ENCODE measurements around the gene SCPEP1.
"Not testable (repeated sequence)": the region's sequence is repeated elsewhere in the genome, so short reads cannot be mapped to it uniquely, and the experiment has no call there.

SCPEP1 gene

DNA sequence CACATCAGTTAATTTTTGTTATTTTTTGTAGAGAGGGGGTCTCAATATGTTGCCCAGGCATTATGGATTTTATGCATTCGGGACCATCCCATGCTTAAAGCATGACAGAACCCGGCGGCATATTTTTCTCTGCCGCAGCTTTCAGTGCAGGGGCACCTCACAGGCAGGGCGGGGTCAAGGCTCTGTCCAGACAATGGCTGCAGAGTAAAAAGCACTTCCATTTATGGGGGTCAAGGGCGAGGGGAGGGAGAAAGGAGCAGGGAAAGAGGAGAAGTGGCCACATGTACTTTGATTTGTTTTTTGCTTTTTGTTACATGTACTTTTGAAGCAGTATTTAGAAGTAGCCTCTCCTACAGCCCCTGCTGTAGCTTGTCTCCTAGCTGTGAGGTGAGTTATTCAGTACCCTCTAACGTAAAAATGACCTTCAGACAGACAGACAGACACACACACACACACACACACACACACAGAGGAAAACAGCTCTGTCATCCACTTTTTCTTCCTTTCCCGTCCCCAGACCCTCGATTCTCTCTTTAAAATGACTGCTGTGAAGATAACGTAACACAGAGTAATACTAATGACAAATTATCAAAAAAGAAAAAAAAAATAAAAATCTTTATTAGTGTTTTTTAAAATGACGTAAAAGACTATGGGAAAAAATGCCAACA, 856 bp upstream of the SCPEP1 start:
- H3K4me2 ChIP-seq (ENCODE audit: low read depth, low read length, poor library complexity, severe bottlenecking) = peak overlapping the region; percentile 90
- no peaks in the 10 kb centered on the region for H4K20me1 ChIP-seq (ENCODE audit: low read depth, low read length)
- peak overlapping the region; percentile 79 for H3K4me3 ChIP-seq (ENCODE audit: insufficient read depth, low read length, poor library complexity, severe bottlenecking)
- H2AFZ ChIP-seq (ENCODE audit: low read depth, low read length, severe bottlenecking) = no peak overlapping the region
- peaks cover 6% of the 10 kb centered on the region; the same call in 1 of the 2 replicates for H3F3A ChIP-seq (ENCODE audit: insufficient read depth)
- no peaks in the 10 kb centered on the region for H3K36me3 ChIP-seq (ENCODE audit: low read length)
- no peaks in the 10 kb centered on the region for H3K9me2 ChIP-seq (replicated peaks; ENCODE audit: insufficient read depth, low read length)
- H3K9me3 ChIP-seq (ENCODE audit: insufficient read depth, low read length) = no peaks in the 10 kb centered on the region
- H3K27ac ChIP-seq (ENCODE audit: low read depth, low read length) = no peak overlapping the region
- H3K27me3 ChIP-seq (ENCODE audit: low read length) = no peaks in the 10 kb centered on the region
- TF ChIP-seq, protein P1, sequence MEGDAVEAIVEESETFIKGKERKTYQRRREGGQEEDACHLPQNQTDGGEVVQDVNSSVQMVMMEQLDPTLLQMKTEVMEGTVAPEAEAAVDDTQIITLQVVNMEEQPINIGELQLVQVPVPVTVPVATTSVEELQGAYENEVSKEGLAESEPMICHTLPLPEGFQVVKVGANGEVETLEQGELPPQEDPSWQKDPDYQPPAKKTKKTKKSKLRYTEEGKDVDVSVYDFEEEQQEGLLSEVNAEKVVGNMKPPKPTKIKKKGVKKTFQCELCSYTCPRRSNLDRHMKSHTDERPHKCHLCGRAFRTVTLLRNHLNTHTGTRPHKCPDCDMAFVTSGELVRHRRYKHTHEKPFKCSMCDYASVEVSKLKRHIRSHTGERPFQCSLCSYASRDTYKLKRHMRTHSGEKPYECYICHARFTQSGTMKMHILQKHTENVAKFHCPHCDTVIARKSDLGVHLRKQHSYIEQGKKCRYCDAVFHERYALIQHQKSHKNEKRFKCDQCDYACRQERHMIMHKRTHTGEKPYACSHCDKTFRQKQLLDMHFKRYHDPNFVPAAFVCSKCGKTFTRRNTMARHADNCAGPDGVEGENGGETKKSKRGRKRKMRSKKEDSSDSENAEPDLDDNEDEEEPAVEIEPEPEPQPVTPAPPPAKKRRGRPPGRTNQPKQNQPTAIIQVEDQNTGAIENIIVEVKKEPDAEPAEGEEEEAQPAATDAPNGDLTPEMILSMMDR (IDR thresholded peaks at IDR 0.05; ENCODE audit: insufficient read depth, low read length, poor library complexity, severe bottlenecking) = no peak
- no peaks in the 10 kb centered on the region for H3K79me2 ChIP-seq (ENCODE audit: insufficient read depth, low read length)
- no peak overlapping the region for H3K9ac ChIP-seq (ENCODE audit: low read length)

DNA sequence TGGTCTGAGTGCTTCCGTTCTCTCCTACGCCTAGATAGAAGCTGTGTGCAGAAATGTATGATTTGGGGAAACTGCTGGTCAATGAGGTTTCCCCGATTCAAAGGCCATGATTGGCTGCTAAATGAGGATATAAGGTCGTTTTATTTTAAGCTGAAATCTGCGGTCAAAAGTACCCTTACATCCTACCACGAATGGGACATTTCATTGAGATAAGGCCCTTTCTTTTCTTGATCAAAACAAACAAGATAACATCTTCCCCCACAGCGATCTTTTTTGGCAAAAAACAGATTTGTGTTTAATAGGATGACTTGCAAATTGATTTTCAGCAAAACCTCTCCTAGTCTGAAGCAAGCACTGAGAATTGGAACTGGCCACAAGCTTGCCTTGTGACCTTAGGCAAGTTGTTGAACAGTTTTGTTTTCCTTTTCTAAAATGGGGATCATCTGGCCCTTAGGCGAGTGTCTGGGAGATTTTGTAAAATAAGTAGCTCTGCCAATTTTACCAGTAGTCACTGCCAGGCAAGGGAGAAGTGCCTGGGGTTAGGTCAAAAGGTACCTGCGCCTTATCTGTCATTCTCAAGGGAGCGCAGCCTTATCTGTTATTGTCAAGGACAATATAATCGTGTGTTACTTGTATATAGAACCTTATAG, 635 bp downstream of the SCPEP1 start:
- no peaks in the 10 kb centered on the region for H3K36me3 ChIP-seq (ENCODE audit: low read length)
- no peak overlapping the region for H3K27ac ChIP-seq (ENCODE audit: low read depth, low read length)
- H3K9ac ChIP-seq (ENCODE audit: low read length) = peak overlapping the region; percentile 64
- H3K4me3 ChIP-seq (ENCODE audit: insufficient read depth, low read length, poor library complexity, severe bottlenecking) = peak overlapping the region; percentile 79
- H3K4me2 ChIP-seq (ENCODE audit: low read depth, low read length, poor library complexity, severe bottlenecking) = peak overlapping the region; percentile 90
- peaks cover 6% of the 10 kb centered on the region; the same call in 1 of the 2 replicates for H3F3A ChIP-seq (ENCODE audit: insufficient read depth)
- H3K79me2 ChIP-seq (ENCODE audit: insufficient read depth, low read length) = no peaks in the 10 kb centered on the region
- TF ChIP-seq, protein P1 (IDR thresholded peaks at IDR 0.05; ENCODE audit: insufficient read depth, low read length, poor library complexity, severe bottlenecking) = no peak
- TF ChIP-seq EZH2phosphoT487 (conservative IDR thresholded peaks at IDR 0.05; ENCODE audit: low read length) = no peak
- peak overlapping the region; percentile 89 for H2AFZ ChIP-seq (ENCODE audit: low read depth, low read length, severe bottlenecking)
- no peaks in the 10 kb centered on the region for H3K27me3 ChIP-seq (ENCODE audit: low read length)
- no peaks in the 10 kb centered on the region for H3K9me2 ChIP-seq (replicated peaks; ENCODE audit: insufficient read depth, low read length)
- no peaks in the 10 kb centered on the region for H4K20me1 ChIP-seq (ENCODE audit: low read depth, low read length)
- no peaks in the 10 kb centered on the region for H3K9me3 ChIP-seq (ENCODE audit: insufficient read depth, low read length)

DNA sequence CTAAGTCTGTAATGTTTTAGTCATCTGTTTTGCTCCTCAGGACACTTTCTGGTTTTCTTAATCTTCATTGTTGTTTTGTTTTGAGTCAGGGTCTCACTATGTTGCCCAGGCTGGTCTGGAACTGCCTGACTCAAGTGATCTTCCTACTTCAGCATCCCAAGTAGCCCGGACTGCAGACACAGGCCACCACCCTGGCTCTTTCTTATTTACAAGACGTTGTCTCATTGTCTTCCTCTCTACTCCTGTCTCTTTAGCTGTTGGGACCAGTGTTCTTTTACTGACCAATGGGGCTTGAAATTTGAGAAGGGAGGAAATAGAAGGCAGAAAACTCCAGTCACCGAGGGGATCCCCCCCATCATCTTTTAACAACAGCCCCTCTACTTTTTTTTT, 1.2 kb downstream of the SCPEP1 start:
- no peaks in the 10 kb centered on the region for H3K9me2 ChIP-seq (replicated peaks; ENCODE audit: insufficient read depth, low read length)
- H3F3A ChIP-seq (ENCODE audit: insufficient read depth) = peaks cover 6% of the 10 kb centered on the region; the same call in 1 of the 2 replicates
- H4K20me1 ChIP-seq (ENCODE audit: low read depth, low read length) = no peaks in the 10 kb centered on the region
- H3K4me3 ChIP-seq (ENCODE audit: insufficient read depth, low read length, poor library complexity, severe bottlenecking) = peak overlapping the region; percentile 79
- no peaks in the 10 kb centered on the region for H3K36me3 ChIP-seq (ENCODE audit: low read length)
- H3K9ac ChIP-seq (ENCODE audit: low read length) = peak overlapping the region; percentile 64; the same call in 1 of the 2 replicates
- peak overlapping the region; percentile 89 for H2AFZ ChIP-seq (ENCODE audit: low read depth, low read length, severe bottlenecking)
- no peaks in the 10 kb centered on the region for H3K9me3 ChIP-seq (ENCODE audit: insufficient read depth, low read length)
- H3K27ac ChIP-seq (ENCODE audit: low read depth, low read length) = no peak overlapping the region
- H3K79me2 ChIP-seq (ENCODE audit: insufficient read depth, low read length) = no peaks in the 10 kb centered on the region
- no peaks in the 10 kb centered on the region for H3K27me3 ChIP-seq (ENCODE audit: low read length)
- H3K4me2 ChIP-seq (ENCODE audit: low read depth, low read length, poor library complexity, severe bottlenecking) = peak overlapping the region; percentile 90
- TF ChIP-seq, protein P1 (IDR thresholded peaks at IDR 0.05; ENCODE audit: insufficient read depth, low read length, poor library complexity, severe bottlenecking) = no peak
- no peak for TF ChIP-seq EZH2phosphoT487 (conservative IDR thresholded peaks at IDR 0.05; ENCODE audit: low read length)

DNA sequence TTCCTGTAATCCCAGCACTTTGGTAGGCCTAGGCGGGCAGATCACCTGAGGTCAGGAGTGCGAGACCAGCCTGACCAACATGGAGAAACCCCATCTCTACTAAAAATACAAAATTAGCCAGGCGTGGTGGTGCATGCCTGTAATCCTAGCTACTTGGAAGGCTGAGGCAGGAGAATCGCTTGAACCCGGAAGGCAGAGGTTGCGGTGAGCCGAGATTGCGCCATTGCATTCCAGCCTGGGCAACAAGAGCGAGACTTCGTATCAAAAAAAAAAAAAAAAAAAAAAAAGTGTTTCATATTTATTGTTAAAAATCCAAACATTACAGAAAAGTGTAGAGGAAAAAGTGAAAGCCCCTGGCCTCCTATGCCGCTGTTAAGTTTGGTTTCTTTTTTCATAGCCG, 2.6 kb downstream of the SCPEP1 start:
- H4K20me1 ChIP-seq (ENCODE audit: low read depth, low read length); H3K27ac ChIP-seq (ENCODE audit: low read depth, low read length); H3K36me3 ChIP-seq (ENCODE audit: low read length); H3K4me3 ChIP-seq (ENCODE audit: insufficient read depth, low read length, poor library complexity, severe bottlenecking); H3F3A ChIP-seq (ENCODE audit: insufficient read depth); H3K9me2 ChIP-seq (replicated peaks; ENCODE audit: insufficient read depth, low read length); H3K9ac ChIP-seq (ENCODE audit: low read length); H2AFZ ChIP-seq (ENCODE audit: low read depth, low read length, severe bottlenecking); H3K79me2 ChIP-seq (ENCODE audit: insufficient read depth, low read length); H3K9me3 ChIP-seq (ENCODE audit: insufficient read depth, low read length); H3K4me2 ChIP-seq (ENCODE audit: low read depth, low read length, poor library complexity, severe bottlenecking); H3K27me3 ChIP-seq (ENCODE audit: low read length): not testable (repeated sequence)

All from SU-DHL-6 (cell line).